Gastroesophageal sphincter (tissue), 3 donors: ENCODE data around the gene SLC35B2.

Experiments used
- CTCF ChIP-seq, 4 experiments: fragments of 200-600 bp in 2 of 4; fragments of 450-650 bp in 2 of 4; sonication (generic) in 1 of 4; IDR thresholded peaks; one replicate each; pipeline ENCODE4 v1.5.1; 2017 to 2019; ENCODE audit warnings: antibody characterized with exemption in 4 of 4, mild to moderate bottlenecking in 2 of 4, moderate library complexity in 2 of 4
- EP300 ChIP-seq: sonication (generic); formaldehyde crosslinking; IDR thresholded peaks from one replicate; pipeline ENCODE4 v1.6.1; 2017; ENCODE audit warnings: antibody characterized with exemption, mild to moderate bottlenecking
- POLR2A ChIP-seq, 2 donors: fragments of 450-650 bp; IDR thresholded peaks; one replicate each; pipeline ENCODE4 v1.6.1; 2017; ENCODE audit warnings: antibody characterized with exemption in 2 of 2, mild to moderate bottlenecking in 2 of 2, moderate library complexity in 1 of 2

GRCh38 chr6:44258921-44259320 lies 1.6 kb upstream of the SLC35B2 start:
- no peak for TF ChIP-seq CTCF (IDR thresholded peaks at IDR 0.05)
- no peak for TF ChIP-seq POLR2A (IDR thresholded peaks at IDR 0.05)
- no peak for TF ChIP-seq EP300
